Stimulated activated CD4-positive, alpha-beta T cell treated with anti-CD3 and anti-CD28 coated beads, TNF-alpha, amount 100 ng/mL, for 24 hours (primary cell): ENCODE results near the gene SVBP.

ENCODE experiments used
- DNase-seq, 3 experiments: peaks; one replicate each; pipeline ENCODE4 v3.0.0-alpha.2; 2020; ENCODE audit warnings: low read depth in 3 of 3

SVBP gene

DNA sequence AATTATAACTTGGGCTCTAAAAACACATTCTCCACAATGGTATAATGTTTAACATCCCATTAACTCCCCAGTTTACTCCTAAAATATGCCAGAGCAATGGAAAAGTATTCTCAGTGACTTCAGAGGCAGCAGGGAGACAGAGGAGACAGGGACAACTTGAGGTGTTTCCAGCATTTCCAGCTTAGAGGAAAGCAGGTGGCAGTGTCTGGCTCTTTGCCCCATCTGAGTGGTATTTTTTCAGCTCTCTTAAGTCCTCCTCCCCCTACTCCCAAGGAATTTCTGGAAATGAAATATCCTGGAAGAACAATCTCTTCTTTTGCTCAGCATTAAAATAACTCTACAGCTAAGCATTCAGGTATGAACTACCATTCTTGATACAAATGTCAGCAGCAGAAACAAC, 11.0 kb downstream of the SVBP start:
- no peak for DNase-seq

DNA sequence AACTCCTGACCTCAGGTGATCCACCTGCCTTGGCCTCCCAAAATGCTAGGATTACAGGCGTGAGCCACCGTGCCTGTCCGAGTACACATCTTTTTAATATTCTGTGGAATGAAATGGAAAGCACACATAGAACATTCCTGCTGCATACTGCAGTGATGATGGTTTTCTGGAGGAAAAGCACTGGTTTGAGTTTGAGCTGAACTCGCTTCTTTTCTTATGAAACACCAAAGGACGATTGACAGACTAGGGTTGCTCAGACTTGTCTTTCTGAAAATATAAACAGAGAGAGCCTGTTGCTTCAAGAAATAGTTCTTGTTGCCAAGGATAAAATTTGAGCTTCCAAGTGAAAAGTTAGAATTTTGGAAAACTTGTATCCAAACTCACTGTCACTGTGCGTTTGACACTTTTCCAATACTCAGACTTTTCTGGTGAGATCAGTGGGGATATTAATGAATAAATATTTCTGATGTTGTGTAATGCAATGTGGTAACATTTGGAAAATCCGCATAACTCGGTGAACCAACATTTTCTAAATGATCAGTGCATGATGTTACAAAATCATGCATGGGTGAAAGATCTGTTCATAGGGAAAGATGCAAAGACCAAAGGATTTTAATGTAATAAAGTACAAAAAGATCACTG, 15.2 kb downstream of the SVBP start:
- no peak for DNase-seq

DNA sequence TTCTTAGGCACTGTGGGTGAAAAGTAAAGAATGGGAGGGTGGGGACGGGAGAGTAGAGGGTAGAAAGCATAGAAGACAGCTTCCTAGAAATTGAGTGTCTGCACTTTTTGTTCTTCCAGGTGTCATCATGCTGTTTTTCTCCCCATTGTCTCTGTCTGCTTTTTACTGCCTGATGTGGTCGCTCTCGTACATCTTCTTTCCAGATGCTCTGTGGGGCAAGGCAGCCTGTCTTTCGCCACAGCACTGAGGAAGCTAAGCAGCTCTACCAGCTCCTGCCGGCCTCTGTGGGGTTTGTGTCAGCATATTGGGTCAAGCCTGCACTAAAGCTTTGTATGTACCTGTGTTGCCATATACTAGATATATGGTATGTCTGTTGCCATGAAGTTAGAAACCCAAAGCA, 19.2 kb downstream of the SVBP start:
- DNase-seq = no peak

DNA sequence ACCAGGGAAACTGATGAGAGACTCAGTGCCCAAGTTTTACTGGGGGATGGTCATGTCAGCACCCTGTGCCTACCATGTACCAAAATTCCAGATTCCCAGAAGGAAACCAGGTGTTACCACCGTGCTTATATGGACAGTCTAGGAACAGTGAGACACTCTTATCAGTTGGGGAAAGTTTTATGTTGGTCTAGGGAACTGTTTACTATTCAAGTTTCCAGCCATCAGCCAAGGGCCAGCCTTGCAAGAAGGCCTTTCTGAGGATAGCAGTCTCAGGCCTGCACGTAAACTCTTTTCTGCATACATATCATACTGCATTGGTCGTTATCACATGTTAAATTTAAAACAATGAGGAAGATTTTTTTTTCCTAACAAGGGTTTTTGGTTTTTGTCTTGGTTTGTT, 19.8 kb downstream of the SVBP start:
- no peak for DNase-seq

DNA sequence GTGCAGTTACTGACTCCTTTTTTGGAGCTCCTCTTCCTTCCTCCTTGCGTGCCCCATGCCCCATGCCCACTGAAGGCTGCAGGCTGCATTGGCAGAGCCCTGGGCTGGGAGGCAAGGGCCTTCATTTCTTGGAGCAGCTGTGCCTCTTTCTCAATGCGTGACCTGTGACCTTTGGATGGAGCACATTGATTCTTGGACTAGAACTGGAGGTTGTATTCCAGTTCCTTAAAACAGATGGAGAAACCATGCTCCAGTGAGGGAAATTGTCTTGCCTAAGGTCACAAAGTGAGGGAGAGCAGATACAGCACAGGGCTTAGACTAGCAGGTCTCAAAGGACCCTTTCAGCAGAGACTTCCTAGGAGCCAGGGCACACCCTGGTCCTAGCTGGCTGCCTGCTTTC, 23.4 kb downstream of the SVBP start:
- DNase-seq = no peak

DNA sequence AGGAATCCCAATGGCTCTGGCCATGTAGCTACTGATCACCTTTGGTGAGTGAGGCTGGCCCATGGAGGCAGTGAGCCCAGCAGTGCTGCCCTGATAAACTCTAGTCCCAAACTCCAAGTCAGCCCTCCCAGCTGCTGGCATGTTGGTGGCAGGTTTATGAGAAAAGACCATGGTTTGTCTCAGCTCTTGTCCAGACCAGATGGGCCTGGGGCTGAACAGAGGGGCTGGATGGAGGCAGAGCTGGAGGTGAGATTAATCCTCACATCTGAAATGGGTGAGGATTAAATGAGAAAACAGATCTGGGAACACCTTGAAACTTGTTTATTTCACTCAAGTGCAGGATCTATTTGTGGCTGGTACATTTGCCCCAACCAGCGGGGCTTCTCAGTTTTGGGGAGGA, 29.2 kb downstream of the SVBP start:
- no peak for DNase-seq

DNA sequence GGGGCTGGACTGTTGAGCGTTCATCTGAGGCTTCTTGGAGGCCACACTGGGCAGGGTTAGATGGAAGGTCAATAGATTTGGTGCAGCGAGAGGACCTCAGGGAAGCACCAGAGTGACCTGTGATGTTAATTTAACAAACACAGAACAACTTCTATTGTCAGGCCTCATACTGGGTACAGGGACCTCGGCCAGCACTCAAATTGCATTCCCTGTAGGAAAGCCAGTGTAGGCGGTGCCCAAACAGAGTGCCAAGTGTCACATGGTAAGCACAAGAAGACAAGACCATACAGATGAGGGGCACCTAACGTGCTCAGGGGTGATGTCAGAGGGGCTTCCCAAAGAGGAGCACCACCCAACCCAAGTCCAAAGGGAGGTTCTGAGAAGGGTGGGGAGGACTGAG, 31.1 kb downstream of the SVBP start:
- no peak for DNase-seq

DNA sequence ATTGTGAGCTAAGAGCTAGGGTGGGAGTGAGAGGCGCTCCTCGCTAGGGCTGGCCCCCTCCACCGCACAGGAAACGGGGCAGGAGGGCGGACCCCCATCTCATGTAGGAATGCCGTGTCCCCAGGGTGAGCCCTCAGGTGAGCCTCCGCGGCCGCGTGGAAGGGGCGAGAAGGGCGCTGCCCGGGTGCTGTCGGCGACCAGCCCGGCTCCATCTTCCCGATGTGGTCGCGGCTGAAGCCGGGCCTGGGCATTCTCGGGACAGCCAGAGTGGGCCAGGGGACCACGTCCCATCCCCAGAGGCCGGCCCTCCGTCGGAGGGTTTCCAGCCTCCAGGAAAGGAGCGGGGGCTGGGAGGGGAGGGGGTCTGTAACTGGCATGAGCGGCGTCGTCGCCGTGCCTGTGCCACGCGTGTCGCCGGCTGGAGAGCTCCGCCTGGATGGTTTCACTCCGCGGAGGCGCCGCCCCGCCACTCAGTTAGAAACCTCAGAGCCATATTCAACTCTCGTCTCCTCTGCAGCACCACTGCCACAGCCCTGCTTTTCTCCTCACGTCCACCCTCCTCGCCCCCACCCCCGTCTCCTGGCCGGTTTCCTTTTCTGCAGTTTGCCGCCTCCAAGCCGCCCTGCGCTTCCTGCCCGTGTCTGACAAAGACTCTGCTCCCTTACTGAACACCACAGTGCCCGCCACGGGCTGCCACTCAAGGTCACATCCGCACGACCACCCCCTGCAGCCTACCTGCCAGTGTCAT, 32.1 kb downstream of the SVBP start, which contains the start of gene TMEM269:
TSS of gene TMEM269 (plus strand) at position 46 of the 748 bp plus-strand sequence. CDS start 4,903 bp downstream, outside the sequence.
- DNase-seq = peak in 1 of 3 experiments; percentile 38

DNA sequence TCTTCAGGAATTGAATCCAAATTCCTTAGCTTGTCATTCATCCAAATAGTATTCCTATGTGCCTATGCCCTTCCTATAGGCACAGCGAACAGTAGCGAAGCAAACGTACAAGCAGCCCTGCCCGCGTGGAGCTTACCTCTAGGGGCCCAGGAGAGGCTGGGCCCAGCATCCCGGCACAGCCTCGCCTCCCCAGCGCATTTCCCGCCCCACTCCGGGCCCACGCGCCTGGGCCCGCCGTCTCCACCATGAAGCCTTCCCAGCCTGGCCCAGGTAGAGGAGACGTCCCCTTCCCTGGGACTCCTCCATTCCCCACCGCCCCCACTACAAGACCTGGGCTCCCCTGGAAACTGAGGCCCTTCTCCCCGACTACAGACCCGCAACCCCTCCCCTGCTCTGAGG, 32.7 kb downstream of the SVBP start:
- no peak for DNase-seq

DNA sequence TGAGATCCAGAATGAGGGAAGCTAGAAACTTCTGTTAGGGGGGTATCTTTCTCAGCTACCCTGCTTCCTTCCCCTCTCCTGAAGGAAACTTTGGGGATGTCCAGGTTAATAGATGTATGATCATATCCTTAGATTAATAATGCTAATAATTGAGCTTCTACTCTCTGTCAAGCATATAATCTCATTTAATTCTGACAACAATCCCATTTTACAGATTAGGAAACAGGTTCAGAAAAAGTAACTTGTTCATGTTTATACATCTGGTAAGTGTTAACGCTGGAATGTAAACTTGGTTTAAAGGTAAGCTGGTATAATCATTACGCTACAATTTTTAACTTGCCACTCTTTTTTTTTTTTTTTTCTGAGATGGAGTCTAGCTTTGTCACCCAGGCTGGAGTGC, 34.1 kb downstream of the SVBP start:
- no peak for DNase-seq

DNA sequence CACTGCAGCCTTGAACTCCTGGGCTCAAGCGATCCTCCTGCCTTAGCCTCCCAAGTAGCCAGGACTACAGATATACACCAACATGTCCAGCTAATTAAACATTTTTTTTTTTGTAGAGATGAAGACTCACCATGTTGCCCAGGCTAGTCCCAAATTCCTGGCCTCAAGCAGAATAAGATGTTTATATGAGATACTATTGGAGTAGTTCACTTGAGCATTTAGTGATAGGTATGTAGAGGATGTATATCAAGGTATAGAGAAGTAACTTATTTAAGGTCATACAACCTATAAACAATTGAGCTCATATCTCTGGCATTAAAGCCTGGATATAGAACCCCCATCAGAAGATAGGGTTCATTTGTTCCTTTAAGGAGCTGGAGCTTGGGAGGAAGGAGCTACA, 37.0 kb downstream of the SVBP start:
- no peak for DNase-seq

DNA sequence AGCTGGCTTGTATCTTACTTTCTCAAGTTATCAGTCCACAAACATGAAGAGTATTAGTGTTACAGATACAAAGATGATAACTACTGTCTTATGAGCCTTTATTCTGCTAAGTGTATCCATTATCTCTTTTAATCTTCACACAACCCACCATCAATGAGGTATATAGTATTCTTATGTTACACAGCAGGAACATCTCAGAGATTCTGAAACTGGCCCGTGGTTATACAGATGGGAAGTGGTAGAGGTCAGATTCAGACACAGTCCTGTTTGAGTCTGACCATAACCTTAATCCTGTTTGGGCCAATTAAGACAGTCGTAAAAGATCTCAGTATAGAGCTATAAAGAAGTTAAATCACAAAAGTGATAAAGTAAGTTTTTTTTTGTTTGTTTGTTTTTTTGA, 37.5 kb downstream of the SVBP start:
- no peak for DNase-seq

DNA sequence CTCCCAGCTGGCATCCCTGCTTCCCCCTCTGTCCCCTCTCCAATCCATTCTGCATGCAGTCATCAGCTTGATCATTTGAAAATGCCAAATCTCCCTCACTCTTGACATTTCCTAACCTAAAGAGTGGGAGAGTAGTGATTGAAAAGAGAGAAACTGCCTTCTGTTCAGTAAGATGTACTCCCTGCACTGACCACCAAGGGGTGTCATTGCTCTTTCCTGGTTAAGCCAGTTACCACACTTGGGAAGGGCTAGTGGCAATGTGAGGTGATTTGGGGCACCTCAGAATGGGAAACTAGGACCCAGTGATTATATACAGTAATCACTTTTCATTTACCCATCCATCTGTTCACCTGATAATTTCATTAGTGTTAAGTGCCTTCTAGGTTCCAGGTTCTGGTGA, 39.3 kb downstream of the SVBP start:
- DNase-seq = no peak

DNA sequence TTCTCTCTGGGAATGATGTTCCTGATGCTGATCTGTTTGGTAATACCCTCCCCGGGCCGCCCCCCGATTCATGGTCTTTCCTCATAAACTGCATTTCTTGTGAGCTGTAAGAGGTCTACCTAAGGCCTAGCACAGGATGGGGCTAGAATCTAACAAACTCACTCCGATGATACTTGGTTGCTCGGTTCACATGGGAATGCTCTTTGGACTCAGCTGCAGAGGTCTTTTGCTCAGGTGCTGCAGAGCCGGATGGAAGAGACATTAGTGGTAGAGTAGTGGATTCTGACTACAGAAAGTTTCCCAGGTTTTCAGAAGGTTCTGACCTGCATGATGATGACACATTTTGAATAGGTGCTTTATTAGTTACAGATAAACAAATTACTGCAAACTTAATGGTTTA, 40.7 kb downstream of the SVBP start:
- no peak for DNase-seq

DNA sequence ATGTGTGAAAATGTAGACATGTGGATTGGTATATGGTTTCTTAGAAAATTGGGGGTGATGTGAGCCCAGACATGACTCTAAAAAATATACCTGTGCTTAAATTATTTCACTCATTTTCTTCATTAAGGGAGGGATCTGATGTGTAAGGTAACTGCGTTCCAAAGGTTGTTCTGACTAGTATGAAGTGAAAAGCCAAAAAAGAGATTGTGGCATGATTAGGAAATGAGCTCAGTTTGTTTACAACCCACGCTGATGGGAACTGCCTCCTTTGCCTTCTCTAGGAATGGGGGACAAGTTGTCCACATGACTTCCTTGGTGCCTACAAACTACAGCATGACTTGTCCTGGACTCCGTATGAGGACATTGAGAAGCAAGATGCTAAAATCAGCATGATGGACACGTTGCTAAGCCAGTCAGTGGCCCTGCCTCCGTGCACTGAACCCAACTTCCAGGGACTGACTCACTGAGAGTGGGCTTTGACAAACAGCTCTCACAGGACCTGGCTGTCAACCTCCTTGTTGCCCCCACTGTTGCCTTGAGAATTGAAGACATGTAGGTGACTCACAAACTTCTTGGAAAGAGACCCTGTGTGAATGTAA, 42.2 kb downstream of the SVBP start:
- no peak for DNase-seq

DNA sequence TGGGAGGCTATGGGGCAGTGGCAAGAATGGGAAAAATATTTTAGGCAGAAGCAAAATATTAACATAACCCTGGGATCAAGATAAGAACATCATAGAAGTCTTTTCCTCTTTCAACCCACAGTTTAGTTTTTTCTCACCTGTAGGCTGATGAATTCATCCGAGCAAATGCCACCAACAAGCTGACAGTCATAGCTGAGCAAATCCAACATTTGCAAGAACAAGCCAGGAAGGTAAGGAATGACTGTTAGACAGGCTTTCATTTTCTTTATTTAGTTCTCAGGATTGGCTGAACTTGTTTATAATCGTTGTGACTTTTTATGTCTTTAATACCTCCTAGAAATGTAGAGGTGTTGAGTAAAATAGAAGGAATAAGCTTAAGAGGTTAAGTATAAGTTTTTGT, 43.8 kb downstream of the SVBP start:
- no peak for DNase-seq

DNA sequence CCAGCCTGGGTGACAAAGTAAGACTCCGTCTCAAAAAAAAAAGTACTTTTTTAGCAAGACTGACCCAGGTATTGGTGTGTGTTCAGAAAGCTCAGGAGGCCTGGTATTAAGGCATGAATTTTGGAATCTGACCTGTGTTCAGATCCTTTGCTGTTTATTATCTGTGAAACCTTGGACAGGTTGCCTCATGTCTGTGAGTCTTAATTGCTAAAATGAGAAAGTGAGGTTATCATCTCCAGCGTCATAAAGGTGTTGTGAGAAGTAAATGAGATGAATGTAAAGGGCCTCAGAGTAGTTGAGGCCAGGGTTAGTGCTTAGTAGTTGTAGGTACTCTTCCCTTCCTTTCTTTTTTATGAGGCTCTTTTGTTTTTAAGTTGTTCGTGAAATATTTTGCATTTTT, 47.4 kb downstream of the SVBP start:
- no peak for DNase-seq

DNA sequence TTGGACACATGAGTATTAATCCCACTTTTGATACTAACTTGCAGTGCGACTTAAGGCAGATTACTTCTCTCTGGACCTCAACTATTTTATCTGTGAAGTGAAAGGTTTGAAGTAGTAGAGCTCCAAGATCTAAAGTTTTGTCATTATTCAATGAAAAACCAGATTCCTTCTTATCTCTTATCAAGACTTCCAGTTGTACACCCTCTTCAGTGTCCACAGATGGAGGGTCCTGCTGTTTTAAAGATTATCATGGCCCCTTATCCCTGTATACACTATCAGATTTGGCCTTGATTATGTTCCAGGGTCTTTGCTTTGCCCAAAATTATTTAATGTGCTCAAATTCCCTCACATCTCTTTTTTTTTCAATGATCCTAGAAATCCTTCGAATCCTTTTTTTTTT, 49.0 kb downstream of the SVBP start:
- no peak for DNase-seq

DNA sequence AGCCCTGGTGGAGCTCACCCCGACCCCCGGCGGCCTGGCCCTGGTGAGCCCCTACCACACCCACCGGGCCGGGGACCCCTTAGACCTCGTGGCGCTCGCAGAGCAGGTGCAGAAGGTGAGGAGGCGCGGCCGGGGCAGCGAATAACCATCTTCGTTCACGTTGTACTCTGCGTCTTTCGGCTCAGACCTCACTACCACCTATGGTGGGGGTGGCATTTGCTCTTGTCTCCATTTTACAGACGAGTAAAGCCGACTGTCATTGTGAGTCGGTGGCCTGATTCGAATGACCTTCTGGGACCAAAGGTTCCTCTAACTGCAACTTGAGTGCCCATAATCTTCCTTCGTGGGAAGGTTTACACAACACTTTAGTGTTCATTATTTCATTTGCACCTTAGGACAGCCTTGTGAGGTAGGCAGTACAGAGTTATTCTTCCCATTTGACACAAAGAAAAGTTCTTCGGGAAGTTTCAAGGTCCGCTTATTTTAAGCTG, 49.6 kb downstream of the SVBP start:
- no peak for DNase-seq

DNA sequence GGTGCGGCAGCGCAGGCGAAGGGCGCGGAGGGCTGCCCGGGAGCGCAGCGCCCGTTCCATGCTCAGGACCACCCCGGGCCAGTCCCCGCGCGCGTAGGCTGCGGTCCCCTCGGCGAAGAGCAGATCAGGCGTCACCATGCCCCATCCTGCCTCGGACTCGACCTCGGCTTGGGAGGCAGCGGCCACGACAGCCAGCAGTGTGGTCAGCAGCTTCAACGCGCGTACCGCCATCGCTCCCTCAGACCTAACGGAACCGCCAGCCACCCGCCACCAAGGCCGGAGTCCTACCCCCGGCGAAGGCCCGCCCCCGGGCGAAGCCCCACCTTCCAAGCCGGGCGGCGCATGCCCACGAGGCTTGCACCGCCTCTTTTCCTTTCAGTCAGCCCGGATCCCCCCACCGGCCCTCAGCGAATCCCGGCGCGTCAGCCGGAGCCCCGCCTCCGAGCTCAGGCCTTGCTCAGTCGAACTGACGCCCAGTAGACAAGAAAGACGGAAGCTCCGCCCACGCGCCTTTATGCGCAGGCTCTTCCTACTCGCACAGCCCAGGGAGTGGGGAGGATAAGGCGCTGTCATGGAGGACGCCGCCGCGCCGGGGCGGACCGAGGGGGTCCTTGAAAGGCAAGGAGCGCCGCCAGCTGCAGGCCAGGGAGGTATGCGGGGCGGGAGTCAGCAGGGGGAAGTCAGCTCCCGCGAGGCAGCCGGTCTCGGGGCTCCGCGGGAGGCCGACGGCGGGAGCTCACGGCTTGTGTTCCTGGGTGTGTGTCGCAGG, 50.3 kb downstream of the SVBP start, which contains the start of the genes C1orf50 and P3H1:
TSS of gene C1orf50 (plus strand) at position 509 of the 769 bp plus-strand sequence. CDS start at position 572, 63 bp downstream.
TSS of gene P3H1 (minus strand) at position 288 of the 769 bp plus-strand sequence. CDS start at position 231, 57 bp downstream.
- DNase-seq = peak; percentile 100

DNA sequence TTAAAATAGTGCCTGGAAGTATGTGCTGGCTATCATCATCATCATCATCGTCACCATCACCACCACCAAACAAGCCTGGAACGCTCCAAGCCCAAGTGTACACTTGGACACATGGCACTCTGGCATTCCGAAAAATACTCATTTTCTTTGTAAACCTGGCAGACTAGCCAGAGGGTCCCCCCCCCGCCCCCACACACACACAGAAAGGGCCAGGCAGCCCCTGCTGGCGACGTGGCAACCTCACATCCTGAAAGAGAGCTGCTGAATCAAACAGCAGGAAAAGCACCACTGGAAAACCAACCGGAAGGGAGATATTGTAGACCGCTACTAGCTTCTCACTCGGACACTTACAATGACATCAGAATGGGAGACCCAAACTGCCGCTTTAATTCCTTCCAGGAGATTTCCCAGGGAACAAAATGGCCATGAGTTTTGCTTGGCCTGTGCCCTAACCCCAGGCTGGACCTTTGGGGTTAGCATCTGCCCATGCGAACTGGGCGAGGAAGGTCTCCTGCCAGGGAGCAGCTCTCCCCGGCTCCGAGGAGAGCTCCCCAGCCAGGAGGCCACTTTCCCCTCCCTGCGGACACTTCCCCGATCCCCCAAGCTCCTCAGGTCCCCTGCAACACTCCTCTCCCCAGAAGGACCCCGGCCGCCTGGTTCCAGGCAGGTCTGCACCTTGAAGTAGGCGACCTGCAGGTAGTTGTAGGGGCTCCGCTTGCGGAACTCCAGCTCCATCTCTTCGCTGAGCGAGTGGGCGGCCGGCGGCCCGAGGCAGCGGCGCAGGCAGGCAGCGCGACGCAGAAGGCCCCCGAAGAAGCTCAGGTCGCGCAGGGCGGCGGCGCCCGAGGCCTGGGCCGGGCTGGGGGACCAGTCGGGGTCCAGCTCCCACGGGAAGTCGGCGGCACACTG, 51.1 kb downstream of the SVBP start:
- peak; percentile 18 to 50 (median 18) for DNase-seq
